ENCODE measurements around the gene GULP1. TPM values are rescaled to one million over a fixed set of nuclear protein-coding genes. Genes with fewer than 3 reads are reported as not detected.

The GULP1 gene
- polyA plus RNA-seq, 4 donors: 7.1 to 33.7 (median 18.9) TPM

DNA sequence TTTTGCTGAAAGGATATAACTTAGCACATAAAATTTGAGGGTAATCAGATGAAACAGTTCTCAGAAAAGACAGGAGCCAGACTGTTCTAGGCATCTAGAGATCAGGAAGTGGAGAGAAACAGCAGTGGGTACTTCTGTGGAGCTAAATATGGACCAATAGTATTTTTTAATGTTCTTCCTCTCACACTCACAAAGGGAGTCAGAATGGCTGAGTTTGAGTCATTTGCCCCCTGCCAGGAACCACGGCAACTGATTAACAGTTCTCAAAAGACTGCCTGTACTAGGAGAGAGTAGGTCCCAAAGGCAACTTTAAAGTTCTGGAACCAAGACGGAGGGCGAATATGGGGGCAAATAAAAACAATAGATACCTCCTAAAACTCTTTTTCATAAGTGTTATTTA is 107.5 kb downstream of the GULP1 start:
- H3K9me3 ChIP-seq (ENCODE audit: control insufficient read depth in 2 of 2, insufficient read depth in 1 of 2, low read depth in 1 of 2, low read length in 1 of 2): peaks cover 0 to 5% of the 10 kb centered on the region in 2 donors
- H3K27ac ChIP-seq (ENCODE audit: low read depth in 1 of 3, low read length in 2 of 3): no peak overlapping the region
- WGBS, 3 donors: 89 to 91% (median 90%) methylated on average over 3 of the region's 3 CpGs
- DNase-seq (no peak), FAIRE-seq (no peak)
- H3K4me3 ChIP-seq (ENCODE audit: low read depth in 1 of 3, low read length in 3 of 3): no peak overlapping the region
- H3K27me3 ChIP-seq (ENCODE audit: control insufficient read depth in 3 of 3, insufficient read depth in 3 of 3, low read length in 3 of 3): no peaks in the 10 kb centered on the region
- H3K36me3 ChIP-seq (ENCODE audit: control insufficient read depth in 3 of 3, insufficient read depth in 2 of 3, low read depth in 1 of 3, low read length in 3 of 3): peaks cover 0 to 11% (median 0%) of the 10 kb centered on the region in 3 donors
- H3K4me1 ChIP-seq (ENCODE audit: control insufficient read depth in 3 of 3, insufficient read depth in 2 of 3, low read depth in 1 of 3, low read length in 2 of 3): no peaks in the 10 kb centered on the region

DNA sequence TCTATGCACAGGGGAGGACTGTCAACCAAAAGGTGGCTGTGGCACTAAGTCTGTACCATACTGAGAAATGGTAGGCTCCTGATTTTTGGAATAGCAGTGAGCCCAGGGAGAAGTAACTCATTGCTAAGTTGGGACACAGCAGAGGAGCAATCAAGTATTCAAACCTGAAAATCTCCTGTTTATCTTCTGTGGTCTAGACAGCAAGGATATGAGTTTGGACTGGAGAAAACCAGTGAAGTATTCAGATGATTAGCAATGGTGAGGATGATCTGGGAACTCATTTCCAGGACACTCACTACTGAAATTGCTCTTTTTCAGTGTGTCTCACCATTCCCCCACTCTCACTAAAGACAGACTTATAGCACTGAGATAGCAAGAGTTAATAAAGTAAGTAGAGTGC is 112.0 kb downstream of the GULP1 start:
- no peak for FAIRE-seq

DNA sequence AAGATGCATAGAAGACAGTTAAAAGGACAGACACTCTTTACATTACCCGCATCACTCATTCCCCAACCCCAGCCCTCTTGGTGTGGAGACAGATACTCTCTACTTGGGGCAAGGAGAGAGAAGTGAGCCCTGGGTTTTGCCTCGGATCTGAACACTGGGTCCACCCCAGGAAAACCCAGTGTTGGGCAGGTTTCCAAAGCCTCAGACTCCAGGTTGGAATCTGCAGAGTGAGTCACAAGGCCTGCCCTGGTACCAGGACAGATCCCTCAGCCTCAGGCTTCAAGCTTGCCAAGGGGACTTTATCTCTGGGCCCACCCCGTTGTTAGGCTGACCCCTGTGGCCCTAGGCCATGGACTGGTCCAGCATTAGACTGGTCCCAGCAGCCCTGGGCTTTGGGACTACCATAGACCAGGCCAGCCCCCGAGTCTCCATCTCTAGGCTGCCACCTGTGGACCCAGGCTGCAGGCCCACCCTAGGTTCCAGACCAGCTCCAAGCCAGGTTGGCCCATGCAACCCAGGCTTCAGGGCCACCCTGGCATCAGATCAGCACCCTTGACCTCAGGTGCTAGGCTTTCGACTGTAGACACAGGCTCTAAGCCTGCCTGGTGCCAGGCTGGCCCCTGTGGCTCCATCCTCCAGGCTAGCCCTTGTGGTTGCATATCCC is 112.8 kb downstream of the GULP1 start:
- H3K4me1 ChIP-seq (ENCODE audit: control insufficient read depth in 3 of 3, insufficient read depth in 2 of 3, low read depth in 1 of 3, low read length in 2 of 3): no peaks in the 10 kb centered on the region
- 79 to 90% (median 85%) methylated on average over 5 of the region's 5 CpGs for whole genome bisulfite sequencing, 3 donors
- H3K36me3 ChIP-seq (ENCODE audit: control insufficient read depth in 3 of 3, insufficient read depth in 2 of 3, low read depth in 1 of 3, low read length in 3 of 3): peaks cover 0 to 13% (median 0%) of the 10 kb centered on the region in 3 donors
- no peak for DNase-seq
- H3K4me3 ChIP-seq (ENCODE audit: low read depth in 1 of 3, low read length in 3 of 3): no peak overlapping the region
- no peak overlapping the region for H3K27ac ChIP-seq (ENCODE audit: low read depth in 1 of 3, low read length in 2 of 3)
- H3K9me3 ChIP-seq (ENCODE audit: control insufficient read depth in 2 of 2, insufficient read depth in 1 of 2, low read depth in 1 of 2, low read length in 1 of 2): peaks cover 1 to 24% of the 10 kb centered on the region in 2 donors
- FAIRE-seq: no peak
- H3K27me3 ChIP-seq (ENCODE audit: control insufficient read depth in 3 of 3, insufficient read depth in 3 of 3, low read length in 3 of 3): no peaks in the 10 kb centered on the region

More for the DNA sequence above, 112.0 kb downstream of the GULP1 start:
- DNase-seq: no peak
- Histone ChIP-seq H3K4me1 (ENCODE audit: control insufficient read depth in 3 of 3, insufficient read depth in 2 of 3, low read depth in 1 of 3, low read length in 2 of 3) (no peaks in the 10 kb centered on the region), H3K9me3 (ENCODE audit: control insufficient read depth in 2 of 2, insufficient read depth in 1 of 2, low read depth in 1 of 2, low read length in 1 of 2) (peaks cover 1 to 24% of the 10 kb centered on the region in 2 donors), H3K4me3 (ENCODE audit: low read depth in 1 of 3, low read length in 3 of 3) (no peak overlapping the region), H3K27me3 (ENCODE audit: control insufficient read depth in 3 of 3, insufficient read depth in 3 of 3, low read length in 3 of 3) (no peaks in the 10 kb centered on the region), H3K36me3 (ENCODE audit: control insufficient read depth in 3 of 3, insufficient read depth in 2 of 3, low read depth in 1 of 3, low read length in 3 of 3) (peaks cover 0 to 13% (median 0%) of the 10 kb centered on the region in 3 donors), H3K27ac (ENCODE audit: low read depth in 1 of 3, low read length in 2 of 3) (no peak overlapping the region)

DNA sequence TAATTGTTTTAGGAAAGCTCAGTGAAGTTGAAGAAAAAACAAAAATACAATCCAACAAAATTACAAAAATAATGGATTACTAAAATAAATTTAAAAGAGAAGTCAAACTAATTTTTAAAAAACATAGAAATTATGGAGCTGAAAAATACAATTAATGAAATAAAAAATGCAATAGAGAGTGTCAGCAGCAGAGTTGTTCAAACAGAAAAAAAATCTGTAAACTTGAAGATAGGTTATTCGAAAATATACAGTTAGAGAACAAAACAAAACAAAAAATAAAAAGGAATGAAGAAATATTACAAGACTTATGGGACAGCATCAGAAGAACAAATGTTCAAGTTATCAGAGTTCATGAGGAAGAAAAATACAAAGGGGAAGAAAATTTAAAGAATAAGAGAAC is 114.7 kb downstream of the GULP1 start:
- DNase-seq (no peak), FAIRE-seq (no peak)
- H3K4me3 ChIP-seq (ENCODE audit: low read depth in 1 of 3, low read length in 3 of 3): no peak overlapping the region
- peaks cover 0 to 17% (median 0%) of the 10 kb centered on the region in 3 donors for H3K36me3 ChIP-seq (ENCODE audit: control insufficient read depth in 3 of 3, insufficient read depth in 2 of 3, low read depth in 1 of 3, low read length in 3 of 3)
- WGBS, 3 donors: 81 to 89% (median 83%) methylated on average over 1 of the region's 1 CpG
- peaks cover 1 to 30% of the 10 kb centered on the region in 2 donors for H3K9me3 ChIP-seq (ENCODE audit: control insufficient read depth in 2 of 2, insufficient read depth in 1 of 2, low read depth in 1 of 2, low read length in 1 of 2)
- H3K27me3 ChIP-seq (ENCODE audit: control insufficient read depth in 3 of 3, insufficient read depth in 3 of 3, low read length in 3 of 3): no peaks in the 10 kb centered on the region
- H3K27ac ChIP-seq (ENCODE audit: low read depth in 1 of 3, low read length in 2 of 3): no peak overlapping the region
- H3K4me1 ChIP-seq (ENCODE audit: control insufficient read depth in 3 of 3, insufficient read depth in 2 of 3, low read depth in 1 of 3, low read length in 2 of 3): no peaks in the 10 kb centered on the region

DNA sequence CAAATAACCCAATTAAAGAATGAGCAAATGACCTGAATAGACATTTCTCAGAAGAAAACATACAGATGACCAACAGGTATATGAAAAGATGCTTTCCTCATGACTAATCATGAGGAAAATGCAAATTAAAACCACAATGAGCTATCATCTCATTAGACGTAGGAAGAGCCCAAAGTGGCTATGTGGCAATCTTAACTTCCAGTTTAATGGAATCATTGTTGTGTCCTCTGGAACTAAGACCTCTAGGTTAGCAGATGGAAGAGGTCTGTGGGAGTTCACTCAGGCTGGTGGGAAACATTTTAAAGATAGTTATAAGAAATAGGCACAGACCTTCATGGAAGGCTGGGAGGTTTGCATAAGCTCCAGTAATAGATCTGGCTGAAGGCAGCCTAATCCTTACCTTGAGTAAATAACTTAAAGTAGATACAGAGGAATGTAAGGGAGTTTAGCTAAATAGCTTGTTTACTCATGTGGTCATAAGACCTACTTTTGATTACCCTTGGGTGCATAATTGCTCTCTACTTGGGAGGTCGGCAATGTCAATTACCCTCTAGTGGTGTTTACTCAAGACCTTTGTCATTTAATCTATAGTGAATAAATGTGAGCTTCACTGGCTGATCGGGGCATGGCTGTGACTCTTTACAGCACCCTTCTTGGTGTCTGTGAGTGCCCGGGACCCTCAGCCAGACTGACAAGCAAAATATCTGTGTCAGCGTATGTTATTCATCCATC is 119.0 kb downstream of the GULP1 start:
- Histone ChIP-seq H3K27ac (ENCODE audit: low read depth in 1 of 3, low read length in 2 of 3) (no peak overlapping the region), H3K4me1 (ENCODE audit: control insufficient read depth in 3 of 3, insufficient read depth in 2 of 3, low read depth in 1 of 3, low read length in 2 of 3) (no peaks in the 10 kb centered on the region), H3K36me3 (ENCODE audit: control insufficient read depth in 3 of 3, insufficient read depth in 2 of 3, low read depth in 1 of 3, low read length in 3 of 3) (peaks cover 0 to 3% (median 0%) of the 10 kb centered on the region in 3 donors), H3K27me3 (ENCODE audit: control insufficient read depth in 3 of 3, insufficient read depth in 3 of 3, low read length in 3 of 3) (no peaks in the 10 kb centered on the region), H3K9me3 (ENCODE audit: control insufficient read depth in 2 of 2, insufficient read depth in 1 of 2, low read depth in 1 of 2, low read length in 1 of 2) (peaks cover 0 to 24% of the 10 kb centered on the region in 2 donors), H3K4me3 (ENCODE audit: low read depth in 1 of 3, low read length in 3 of 3) (no peak overlapping the region)
- DNase-seq (no peak), FAIRE-seq (no peak)
- WGBS, 3 donors: 72 to 82% (median 75%) methylated on average over 5 of the region's 5 CpGs

DNA sequence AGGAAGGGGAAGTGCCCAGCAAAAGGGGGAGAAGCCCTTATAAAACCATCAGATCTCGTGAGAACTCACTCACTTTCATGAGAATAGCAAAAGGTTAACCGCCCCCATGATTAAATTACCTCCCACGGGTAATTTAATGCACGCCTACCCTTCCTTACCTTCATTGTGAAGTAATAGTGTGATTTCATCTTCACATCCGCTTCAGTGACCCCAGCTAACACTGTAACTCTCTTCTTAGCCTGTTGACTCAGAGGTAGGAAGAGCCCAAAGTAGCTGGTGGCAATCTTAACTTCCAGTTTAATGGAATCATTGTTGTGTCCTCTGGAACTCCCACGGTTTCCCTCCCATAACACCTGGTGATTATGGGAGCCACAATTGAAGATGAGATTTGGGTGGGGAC is 120.5 kb downstream of the GULP1 start:
- WGBS, 3 donors: 90 to 92% (median 91%) methylated on average over 6 of the region's 6 CpGs

DNA sequence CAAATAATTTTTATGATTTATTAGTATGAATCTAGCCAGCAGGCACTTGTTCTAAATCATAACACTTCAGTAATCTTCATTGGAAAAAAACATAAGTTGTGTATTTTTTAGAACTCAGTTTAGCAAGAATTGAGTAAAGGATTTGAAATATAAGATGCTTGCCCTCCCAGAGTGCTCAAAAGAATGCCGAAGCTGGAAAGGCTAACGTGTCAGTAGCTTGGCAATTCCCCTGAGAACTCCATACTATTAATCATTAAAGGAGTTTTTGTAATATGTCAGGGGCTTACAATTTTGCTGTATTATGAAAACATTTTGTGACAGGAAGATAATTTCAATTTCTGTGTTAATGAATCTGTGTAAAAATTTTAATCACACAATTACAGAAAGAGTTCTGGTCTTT is 122.7 kb downstream of the GULP1 start:
- Histone ChIP-seq H3K27me3 (ENCODE audit: control insufficient read depth in 3 of 3, insufficient read depth in 3 of 3, low read length in 3 of 3) (no peaks in the 10 kb centered on the region), H3K4me3 (ENCODE audit: low read depth in 1 of 3, low read length in 3 of 3) (no peak overlapping the region), H3K9me3 (ENCODE audit: control insufficient read depth in 2 of 2, insufficient read depth in 1 of 2, low read depth in 1 of 2, low read length in 1 of 2) (peaks cover 0 to 16% of the 10 kb centered on the region in 2 donors), H3K27ac (ENCODE audit: low read depth in 1 of 3, low read length in 2 of 3) (no peak overlapping the region), H3K36me3 (ENCODE audit: control insufficient read depth in 3 of 3, insufficient read depth in 2 of 3, low read depth in 1 of 3, low read length in 3 of 3) (peaks cover 0 to 3% (median 0%) of the 10 kb centered on the region in 3 donors), H3K4me1 (ENCODE audit: control insufficient read depth in 3 of 3, insufficient read depth in 2 of 3, low read depth in 1 of 3, low read length in 2 of 3) (no peaks in the 10 kb centered on the region)
- 60 to 85% (median 76%) methylated on average over 2 of the region's 2 CpGs for WGBS, 3 donors
- FAIRE-seq (no peak), DNase-seq (no peak)

More for the DNA sequence above, 120.5 kb downstream of the GULP1 start:
- Histone ChIP-seq H3K4me1 (ENCODE audit: control insufficient read depth in 3 of 3, insufficient read depth in 2 of 3, low read depth in 1 of 3, low read length in 2 of 3) (no peaks in the 10 kb centered on the region), H3K27me3 (ENCODE audit: control insufficient read depth in 3 of 3, insufficient read depth in 3 of 3, low read length in 3 of 3) (no peaks in the 10 kb centered on the region), H3K27ac (ENCODE audit: low read depth in 1 of 3, low read length in 2 of 3) (no peak overlapping the region), H3K9me3 (ENCODE audit: control insufficient read depth in 2 of 2, insufficient read depth in 1 of 2, low read depth in 1 of 2, low read length in 1 of 2) (peaks cover 0 to 21% of the 10 kb centered on the region in 2 donors), H3K36me3 (ENCODE audit: control insufficient read depth in 3 of 3, insufficient read depth in 2 of 3, low read depth in 1 of 3, low read length in 3 of 3) (peaks cover 0 to 3% (median 0%) of the 10 kb centered on the region in 3 donors), H3K4me3 (ENCODE audit: low read depth in 1 of 3, low read length in 3 of 3) (no peak overlapping the region)
- FAIRE-seq (no peak), DNase-seq (no peak)

DNA sequence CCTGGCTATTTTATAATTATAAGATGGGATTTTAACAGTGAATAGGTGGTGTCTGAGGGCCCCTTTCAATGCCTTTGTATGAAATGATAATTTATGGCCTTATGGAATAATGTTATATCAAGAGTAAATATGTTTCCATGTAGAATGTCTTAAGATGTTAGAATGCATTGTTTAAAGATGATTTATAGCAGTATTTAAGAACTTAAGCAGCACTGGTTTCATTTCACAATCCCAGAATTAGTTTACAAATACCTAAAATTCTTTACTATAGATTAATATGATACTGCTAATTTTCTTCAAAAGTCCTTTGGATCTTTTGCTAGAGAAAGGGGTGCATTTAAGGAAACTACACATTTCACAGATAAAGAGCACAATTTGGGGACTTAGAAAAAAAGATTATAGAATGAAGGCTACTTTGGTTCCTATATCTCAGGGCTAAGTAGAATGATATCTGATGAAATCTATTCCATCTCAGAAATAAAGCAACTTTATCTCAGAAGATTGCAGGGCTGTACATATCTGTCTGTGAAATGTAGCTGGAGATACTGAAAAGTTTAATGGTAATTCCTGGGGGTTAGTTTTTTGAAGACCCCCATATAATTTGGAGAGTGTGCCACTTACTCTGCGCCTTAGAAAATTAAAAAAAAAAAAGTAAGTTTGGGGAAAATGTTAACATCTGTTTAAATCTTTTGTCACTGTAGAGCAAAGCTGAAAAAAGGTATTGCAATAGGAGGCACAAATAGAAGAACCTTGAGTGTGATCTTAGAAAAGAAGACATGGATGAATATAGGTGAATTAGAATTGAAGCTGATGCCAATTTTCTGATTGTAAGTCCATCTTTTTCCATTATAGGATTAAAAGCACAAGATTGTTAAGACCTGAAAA is 123.4 kb downstream of the GULP1 start:
- Histone ChIP-seq H3K36me3 (ENCODE audit: control insufficient read depth in 3 of 3, insufficient read depth in 2 of 3, low read depth in 1 of 3, low read length in 3 of 3) (peaks cover 0 to 3% (median 0%) of the 10 kb centered on the region in 3 donors), H3K4me1 (ENCODE audit: control insufficient read depth in 3 of 3, insufficient read depth in 2 of 3, low read depth in 1 of 3, low read length in 2 of 3) (no peaks in the 10 kb centered on the region), H3K27ac (ENCODE audit: low read depth in 1 of 3, low read length in 2 of 3) (no peak overlapping the region), H3K9me3 (ENCODE audit: control insufficient read depth in 2 of 2, insufficient read depth in 1 of 2, low read depth in 1 of 2, low read length in 1 of 2) (peaks cover 0 to 16% of the 10 kb centered on the region in 2 donors), H3K27me3 (ENCODE audit: control insufficient read depth in 3 of 3, insufficient read depth in 3 of 3, low read length in 3 of 3) (no peaks in the 10 kb centered on the region), H3K4me3 (ENCODE audit: low read depth in 1 of 3, low read length in 3 of 3) (no peak overlapping the region)
- FAIRE-seq (no peak), DNase-seq (no peak)
- WGBS, 3 donors: 89 to 97% (median 93%) methylated on average over 1 of the region's 1 CpG

Measured in small intestine (tissue), 7 donors.